ENCODE data around the gene SARS1.
"Not testable (repeated sequence)": the region's sequence is repeated elsewhere in the genome, so short reads cannot be mapped to it uniquely, and the experiment has no call there.

Gene SARS1

DNA sequence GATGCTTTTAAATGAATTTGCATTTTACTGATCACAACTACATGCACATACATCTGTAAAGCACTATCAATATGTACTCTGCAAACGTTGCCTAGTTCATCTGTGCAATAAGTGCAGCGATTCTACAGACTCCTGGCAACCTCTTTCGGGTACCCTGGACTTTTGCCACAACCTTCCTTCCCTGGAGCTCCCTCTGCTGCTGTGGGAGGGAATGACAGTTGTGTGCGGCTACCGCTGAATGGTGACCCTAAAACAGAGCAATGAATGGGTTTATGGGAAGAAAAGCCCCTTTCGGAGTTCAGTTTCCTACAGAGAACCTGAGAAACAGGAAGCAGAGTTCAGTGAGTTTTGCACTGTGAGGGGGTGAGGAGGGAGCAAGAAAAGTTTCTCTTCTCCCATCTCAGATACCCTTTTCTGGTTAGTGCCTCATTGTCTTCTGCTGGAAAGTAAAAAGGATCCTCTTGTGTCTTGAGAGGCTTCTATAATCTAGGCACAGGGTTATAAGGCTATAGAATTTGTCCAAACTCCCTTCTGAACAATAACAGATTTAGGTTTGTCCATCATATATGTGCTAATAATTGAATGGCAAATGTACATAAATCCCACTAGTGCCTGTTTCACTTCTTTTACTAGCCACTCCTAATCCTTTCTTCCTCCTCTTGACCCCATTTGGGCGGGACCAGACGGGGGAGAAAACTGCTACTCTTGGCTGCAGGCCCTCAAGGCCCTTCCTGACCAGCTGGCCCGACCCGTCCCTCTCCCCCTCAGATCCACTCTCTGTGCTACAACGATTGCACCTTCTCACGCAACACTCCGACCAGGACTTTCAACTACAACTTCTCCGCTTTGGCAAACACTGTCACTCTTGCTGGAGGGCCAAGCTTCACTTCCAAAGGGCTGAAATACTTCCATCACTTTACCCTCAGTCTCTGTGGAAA lies 19.8 kb upstream of the SARS1 start:
- DNase-seq (ENCODE audit: low spot score) = no peak

GRCh38 chr1:109197158-109198042 lies 16.3 kb upstream of the SARS1 start:
- DNase-seq (ENCODE audit: low spot score) = peak; percentile 100

GRCh38 chr1:109198043-109198695 lies 15.5 kb upstream of the SARS1 start:
- DNase-seq (ENCODE audit: low spot score) = peak; percentile 40

GRCh38 chr1:109198745-109199144 lies 15.0 kb upstream of the SARS1 start:
- no peak for DNase-seq (ENCODE audit: low spot score)

DNA sequence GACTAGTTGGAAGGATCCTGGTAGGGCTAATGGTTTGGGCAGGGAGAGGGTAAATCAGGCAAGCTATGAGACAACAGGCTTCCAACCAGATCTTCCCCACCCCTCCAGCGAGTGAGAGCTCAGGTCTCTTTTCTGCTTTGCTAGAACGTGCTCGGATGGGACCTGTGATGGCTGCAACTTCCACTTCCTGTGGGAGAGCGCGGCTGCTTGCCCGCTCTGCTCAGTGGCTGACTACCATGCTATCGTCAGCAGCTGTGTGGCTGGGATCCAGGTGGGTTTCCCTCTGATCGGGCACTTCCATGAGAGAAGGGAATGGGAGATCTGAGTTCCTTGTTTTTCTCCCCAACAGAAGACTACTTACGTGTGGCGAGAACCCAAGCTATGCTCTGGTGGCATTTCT lies 14.0 kb upstream of the SARS1 start:
- DNase-seq (ENCODE audit: low spot score) = no peak

- peak; percentile 80 for DNase-seq (ENCODE audit: low spot score)
Observed at GRCh38 chr1:109201123-109201703, 12.5 kb upstream of the SARS1 start.

GRCh38 chr1:109204484-109204883 lies 9.2 kb upstream of the SARS1 start:
- DNase-seq (ENCODE audit: low spot score) = no peak

GRCh38 chr1:109206339-109206738 lies 7.4 kb upstream of the SARS1 start:
- DNase-seq (ENCODE audit: low spot score) = no peak

DNA sequence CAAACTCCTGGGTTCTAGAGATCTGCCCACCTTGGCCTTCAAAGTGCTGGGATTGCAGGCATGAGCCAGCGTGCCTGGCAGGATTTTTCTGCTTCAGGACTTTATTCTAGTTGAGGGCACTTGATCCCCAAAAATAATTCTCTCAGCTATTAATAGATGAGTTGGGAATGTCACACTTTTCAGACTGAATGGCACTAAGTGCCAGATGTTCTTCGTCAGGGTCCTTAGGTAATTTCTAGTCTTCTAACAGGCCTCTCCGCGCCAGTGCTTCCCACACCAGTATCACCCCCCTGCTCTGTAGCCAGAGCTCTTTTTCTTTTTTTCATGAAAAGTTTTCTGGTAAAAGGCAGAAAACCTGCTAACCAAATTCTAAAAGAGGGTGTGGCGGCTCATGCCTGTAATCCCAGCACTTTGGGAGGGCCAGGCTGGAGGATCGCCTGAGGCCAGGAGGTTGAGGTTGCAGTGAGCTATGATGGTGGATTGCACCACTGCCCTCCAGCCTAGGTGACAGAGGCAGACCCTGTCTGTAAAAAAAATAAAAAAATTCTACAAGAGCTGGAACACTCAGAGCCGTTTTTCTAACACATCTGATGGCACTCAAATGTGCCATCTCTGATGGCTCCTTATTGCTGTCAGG lies 6.1 kb upstream of the SARS1 start:
- DNase-seq (ENCODE audit: low spot score) = no peak

GRCh38 chr1:109208394-109208793 lies 5.3 kb upstream of the SARS1 start:
- no peak for DNase-seq (ENCODE audit: low spot score)

- DNase-seq (ENCODE audit: low spot score) = no peak
Observed at GRCh38 chr1:109208836-109209463, 4.8 kb upstream of the SARS1 start.

- no peak for DNase-seq (ENCODE audit: low spot score)
Observed at GRCh38 chr1:109210058-109210457, 3.7 kb upstream of the SARS1 start.

DNA sequence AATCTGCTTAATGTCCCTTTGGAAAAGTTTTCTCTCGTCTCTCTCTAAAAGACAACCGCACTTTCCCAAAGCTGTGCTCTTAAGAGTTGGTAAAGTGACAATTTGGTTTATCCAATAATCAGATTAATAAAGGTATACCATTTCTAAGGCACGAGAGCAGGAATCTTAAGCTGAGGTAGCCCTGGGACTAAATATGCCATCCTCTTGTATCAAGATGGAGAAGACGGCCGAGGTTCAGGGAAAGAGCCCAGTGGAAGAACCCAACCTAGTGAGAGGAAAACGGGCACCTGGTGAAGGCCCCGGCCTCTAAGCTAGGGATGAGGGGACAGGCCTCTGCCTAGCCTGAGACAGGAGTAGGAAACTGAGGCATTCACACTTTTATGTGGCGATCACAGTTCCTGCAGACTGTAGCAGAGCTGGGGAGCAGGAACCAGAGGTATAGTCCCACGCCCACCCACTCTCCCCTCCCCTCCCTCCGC lies 334 bp upstream of the SARS1 start:
- no peak for DNase-seq (ENCODE audit: low spot score)

- DNase-seq (ENCODE audit: low spot score) = peak; percentile 63
Observed at GRCh38 chr1:109214695-109215623, 1.2 kb downstream of the SARS1 start.

DNA sequence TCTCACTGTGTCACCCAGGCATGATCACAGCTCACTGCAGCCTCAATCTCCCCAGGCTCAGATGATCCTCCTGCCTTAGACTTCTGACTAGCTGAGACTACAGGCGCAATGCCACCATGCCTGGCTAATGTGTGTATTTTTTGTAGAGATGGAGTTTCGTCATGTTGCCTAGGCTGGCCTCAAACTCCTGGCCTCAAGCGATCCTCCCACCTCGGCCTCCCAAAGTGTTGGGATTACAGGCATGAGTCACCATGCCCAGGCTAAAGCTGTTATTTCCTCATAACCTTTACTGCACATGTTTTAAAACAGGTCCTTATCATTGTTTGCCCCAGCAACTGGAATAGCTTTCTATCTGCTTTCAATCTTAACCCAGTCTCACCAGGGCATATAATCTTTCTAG lies 2.9 kb downstream of the SARS1 start:
- DNase-seq (ENCODE audit: low spot score) = no peak

DNA sequence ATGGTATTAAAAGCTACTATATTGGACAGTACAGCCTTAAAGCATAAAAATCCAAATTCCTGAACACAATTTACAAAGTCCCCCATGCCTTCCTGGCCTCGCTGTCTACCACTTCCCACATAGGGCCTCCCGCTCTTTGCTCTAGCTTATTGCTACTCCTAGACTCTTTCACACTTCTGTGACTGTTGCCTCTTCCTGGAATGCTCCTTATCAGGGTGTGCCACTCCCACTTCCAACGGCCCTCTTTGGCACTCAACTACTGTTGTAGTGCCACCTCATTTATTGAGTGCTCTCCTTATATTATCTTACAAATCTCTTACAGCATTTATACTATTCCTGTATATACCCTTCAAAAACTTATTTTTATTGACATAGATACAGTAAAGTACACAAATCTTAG lies 4.8 kb downstream of the SARS1 start:
- no peak for DNase-seq (ENCODE audit: low spot score)

GRCh38 chr1:109221201-109221600 lies 7.5 kb downstream of the SARS1 start:
- not testable (repeated sequence) for DNase-seq (ENCODE audit: low spot score)

- no peak for DNase-seq (ENCODE audit: low spot score)
Observed at GRCh38 chr1:109225308-109225707, 11.6 kb downstream of the SARS1 start.

- no peak for DNase-seq (ENCODE audit: low spot score)
Observed at GRCh38 chr1:109225711-109226445, 12.2 kb downstream of the SARS1 start.
